NCI-H1436 treated with DMSO at 0.1 percent for 48 hours (cell line): ENCODE data around the gene INVS.
"Not testable (repeated sequence)": the region's sequence is repeated elsewhere in the genome, so short reads cannot be mapped to it uniquely, and the experiment has no call there.

Source experiments
- DNase-seq: peaks from one replicate; lab custom pipeline; 2025; lab: John Stamatoyannopoulos, UW

The INVS gene, protein sequence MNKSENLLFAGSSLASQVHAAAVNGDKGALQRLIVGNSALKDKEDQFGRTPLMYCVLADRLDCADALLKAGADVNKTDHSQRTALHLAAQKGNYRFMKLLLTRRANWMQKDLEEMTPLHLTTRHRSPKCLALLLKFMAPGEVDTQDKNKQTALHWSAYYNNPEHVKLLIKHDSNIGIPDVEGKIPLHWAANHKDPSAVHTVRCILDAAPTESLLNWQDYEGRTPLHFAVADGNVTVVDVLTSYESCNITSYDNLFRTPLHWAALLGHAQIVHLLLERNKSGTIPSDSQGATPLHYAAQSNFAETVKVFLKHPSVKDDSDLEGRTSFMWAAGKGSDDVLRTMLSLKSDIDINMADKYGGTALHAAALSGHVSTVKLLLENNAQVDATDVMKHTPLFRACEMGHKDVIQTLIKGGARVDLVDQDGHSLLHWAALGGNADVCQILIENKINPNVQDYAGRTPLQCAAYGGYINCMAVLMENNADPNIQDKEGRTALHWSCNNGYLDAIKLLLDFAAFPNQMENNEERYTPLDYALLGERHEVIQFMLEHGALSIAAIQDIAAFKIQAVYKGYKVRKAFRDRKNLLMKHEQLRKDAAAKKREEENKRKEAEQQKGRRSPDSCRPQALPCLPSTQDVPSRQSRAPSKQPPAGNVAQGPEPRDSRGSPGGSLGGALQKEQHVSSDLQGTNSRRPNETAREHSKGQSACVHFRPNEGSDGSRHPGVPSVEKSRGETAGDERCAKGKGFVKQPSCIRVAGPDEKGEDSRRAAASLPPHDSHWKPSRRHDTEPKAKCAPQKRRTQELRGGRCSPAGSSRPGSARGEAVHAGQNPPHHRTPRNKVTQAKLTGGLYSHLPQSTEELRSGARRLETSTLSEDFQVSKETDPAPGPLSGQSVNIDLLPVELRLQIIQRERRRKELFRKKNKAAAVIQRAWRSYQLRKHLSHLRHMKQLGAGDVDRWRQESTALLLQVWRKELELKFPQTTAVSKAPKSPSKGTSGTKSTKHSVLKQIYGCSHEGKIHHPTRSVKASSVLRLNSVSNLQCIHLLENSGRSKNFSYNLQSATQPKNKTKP

DNA sequence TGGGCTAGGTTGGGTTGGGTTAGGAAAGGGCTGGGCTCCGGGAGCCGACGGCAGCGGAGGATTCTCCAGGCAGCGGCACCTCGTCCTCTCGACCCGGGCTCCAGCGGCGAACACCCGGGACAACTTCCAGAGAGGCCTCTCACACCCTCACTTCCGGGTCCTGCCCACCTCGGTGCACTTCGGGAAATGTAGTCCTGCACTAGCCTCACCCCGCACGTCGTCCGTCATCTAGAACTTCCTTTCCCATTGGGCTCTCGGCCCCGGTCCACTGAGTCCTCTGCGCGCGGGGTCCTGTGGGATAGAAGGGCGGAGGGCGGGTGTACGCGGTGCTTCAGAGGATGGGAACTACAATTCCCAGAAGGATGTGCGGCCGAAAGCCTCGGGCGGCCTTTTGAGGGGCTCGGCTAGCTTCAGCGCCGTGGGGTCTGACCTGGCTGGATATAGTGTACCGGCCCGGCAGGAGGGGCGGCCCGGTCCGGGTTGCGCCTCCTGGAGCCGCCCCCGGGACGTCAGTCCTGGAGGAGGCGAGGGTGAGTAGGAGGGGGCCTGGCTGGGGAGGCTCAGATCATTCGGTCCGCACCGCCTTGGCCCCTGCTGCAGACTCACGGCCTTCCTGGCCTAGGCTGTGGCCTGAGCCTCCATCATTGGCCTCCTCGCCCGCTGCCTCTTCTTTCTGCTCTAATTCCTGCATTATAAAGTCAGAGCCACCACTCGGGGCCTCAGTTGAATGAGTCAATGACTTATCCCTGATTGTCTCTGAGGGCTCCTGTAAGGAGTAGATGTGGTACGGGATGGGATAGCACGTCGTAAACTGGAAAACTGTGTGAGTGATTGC lies at the start of gene INVS, which contains the start of gene ERP44:
Gene INVS, plus strand, starts transcription at position 357 of the 835 bp plus-strand sequence. CDS start 5,279 bp downstream, outside the sequence.
Gene ERP44, minus strand, starts transcription at position 114 of the 835 bp plus-strand sequence. CDS start 160 bp downstream, outside the sequence.
- DNase-seq = peak; percentile 96

DNA sequence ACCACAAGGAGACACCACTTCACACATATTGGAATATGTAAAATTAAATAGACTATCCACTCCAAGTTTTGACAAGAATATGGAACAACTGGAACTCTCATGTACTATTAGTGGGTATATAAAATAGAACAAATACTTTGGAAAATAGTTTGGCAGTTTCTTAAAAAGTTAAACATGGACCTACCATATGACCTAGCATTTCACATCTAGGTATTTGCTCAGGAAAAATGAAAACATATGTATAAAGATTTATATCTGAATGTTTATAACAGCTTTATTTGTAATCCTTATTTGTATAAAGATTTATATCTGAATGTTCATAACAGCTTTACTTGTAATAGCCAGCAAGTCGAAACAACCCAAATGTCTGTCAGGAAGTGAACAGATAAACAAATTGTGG lies 49.5 kb upstream of the INVS start:
- DNase-seq = no peak

DNA sequence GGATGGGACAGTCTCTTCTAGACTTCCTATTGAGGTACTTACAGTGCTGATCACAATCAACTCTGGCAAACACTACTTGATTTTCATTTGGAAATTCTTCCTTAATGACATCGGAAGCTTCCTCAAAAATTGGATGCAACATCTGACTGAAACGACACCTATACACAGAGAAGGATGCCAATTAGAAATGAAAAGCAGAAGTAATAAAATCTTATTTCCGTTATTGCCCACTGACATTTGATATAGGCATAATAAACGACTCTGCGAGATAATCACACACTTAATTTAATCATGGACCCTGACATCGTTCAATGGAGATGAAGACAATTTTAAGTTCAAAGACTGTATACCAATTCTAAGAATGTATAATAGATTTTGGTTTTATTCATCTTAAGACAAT lies 46.7 kb upstream of the INVS start:
- no peak for DNase-seq

DNA sequence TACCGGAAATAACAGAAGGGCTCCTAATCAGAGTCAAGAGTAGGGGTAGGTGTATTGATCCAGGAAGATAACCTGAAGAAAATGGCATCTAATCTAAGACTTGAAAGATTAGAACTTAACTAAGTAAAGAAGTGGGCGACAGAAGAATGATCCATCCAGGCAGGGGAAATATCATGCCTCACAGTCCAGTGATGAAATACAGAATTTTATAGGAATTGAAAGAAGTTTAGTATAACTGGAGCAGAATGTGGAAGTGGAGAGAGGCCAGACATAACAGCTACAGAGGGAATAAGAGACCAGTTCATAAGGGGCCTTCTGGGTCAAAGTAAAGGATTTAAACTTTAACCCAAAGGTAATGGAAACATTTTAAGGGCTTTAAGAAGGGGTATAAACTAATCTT lies 42.5 kb upstream of the INVS start:
- no peak for DNase-seq

DNA sequence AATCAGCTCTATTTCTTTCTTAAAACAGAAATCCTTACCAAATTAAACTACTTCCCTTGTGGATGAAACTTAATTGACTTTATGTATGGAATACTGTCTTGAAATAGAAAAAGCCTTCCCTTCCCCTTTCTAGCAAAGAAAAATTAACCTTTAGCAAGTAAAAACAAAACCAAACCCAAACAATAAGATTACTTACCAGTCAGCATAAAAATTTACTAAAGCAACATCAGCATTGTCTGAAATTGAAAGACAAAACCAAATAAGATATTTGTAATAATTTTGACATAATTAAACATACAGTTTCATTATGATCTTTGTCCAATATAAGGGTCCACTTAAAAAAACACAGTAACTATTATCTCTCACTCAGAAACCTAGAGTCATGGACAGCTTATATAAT lies 41.4 kb upstream of the INVS start:
- DNase-seq = no peak

DNA sequence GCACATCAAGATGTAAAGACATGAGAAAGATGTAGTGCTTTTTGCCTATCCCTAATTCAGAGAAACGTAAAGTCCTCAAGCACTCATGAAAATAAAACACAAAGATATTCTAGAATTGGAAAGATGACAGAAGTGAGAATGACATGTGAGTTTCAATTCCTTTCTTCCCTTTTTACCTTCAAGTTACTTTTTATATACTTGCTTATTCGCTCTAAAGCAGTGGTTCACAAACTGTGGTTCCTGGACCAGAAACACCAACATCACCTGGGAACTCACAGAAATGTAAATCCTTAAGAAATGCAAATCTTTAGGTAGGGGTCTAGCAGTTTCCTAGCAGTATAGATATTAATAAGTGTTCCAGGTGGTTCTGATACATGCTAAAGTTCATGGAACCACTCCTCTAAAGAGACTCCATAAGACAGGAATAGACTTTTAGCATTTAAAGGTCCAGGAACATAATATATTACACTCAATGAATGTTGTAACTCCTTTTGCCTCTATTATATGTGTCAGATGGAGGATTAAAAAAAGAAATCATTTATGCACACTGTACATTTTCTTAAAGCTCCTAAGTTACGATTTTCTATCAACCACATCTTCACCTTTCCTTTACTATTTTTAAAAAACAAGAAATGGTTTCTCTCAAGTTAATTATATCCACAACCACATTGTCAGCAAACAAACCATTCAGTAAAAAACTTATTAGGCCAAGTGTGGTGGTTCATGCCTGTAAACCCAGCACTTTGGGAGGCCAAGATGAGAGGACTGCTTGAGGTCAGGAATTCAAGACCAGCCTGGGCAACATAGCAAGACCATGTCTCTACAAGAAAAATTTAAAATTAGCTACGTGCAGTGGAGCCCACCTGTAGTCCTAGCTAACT lies 40.1 kb upstream of the INVS start:
- DNase-seq = no peak

DNA sequence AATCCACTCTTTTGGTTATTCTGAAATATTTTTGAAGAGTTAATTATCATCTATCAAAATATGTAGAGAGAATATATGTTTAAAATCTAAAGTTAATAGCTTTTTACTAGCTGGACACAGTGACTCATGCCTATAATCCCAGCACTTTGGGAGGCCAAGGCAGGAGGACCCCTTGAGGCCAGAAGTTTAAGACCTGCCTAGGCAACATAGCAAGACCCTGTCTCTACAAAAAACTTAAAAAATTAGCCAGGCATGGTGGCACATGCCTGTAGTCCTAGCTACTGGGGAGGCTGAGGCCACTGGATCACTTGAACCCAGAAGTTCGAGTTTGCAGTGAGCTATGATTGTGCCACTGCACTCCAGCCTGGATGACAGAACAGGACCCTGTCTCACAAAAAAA lies 36.4 kb upstream of the INVS start:
- DNase-seq = not testable (repeated sequence)

DNA sequence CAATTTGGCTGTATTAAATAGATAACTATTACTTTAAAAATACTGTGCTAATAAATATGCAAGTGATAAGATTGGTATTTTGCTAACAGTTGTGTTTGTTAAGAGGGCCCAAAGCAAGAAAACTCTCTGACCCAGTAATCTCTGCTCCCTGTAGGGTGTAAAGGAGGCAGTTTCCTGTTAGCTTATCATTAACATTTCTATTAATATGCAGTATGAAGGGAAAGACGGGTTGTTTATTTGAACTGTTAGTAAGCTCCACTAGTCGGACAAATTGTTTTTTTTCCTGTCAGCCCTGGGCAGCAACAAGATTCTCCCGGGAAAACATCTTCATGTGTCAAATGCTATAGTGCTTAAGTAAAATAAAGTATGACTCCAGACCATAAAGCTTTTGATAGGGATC lies 35.9 kb upstream of the INVS start:
- DNase-seq = no peak

DNA sequence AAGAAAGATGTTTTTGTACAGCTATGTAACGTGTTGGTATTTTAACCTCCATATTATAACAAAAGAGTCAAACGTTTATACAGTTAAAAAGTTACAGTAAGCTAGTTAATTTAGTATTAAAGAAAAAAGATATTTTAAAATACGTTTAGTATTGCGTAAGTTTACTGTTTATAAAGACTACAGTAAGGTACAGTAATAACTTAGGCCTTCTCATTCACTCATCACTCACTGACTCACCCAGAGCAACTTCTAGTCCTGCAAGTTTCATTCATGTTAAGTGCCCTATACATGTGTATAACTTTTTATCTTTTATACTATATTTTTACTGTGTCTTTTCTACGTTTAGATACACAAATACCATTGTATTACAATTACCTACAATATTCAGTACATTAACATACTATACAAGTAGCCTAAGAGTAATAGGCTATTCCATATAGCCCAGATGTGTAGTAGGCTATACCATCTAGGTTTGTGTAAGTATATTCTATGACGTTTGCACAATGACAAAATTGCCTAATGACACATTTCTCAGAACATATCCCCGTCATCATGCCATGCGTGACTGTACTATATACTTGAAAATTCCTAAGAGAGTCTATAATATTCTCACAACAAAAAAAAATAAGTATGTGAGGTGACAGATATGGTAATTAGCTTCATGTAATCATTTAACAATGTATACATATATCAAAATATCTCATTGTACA lies 34.0 kb upstream of the INVS start:
- no peak for DNase-seq

DNA sequence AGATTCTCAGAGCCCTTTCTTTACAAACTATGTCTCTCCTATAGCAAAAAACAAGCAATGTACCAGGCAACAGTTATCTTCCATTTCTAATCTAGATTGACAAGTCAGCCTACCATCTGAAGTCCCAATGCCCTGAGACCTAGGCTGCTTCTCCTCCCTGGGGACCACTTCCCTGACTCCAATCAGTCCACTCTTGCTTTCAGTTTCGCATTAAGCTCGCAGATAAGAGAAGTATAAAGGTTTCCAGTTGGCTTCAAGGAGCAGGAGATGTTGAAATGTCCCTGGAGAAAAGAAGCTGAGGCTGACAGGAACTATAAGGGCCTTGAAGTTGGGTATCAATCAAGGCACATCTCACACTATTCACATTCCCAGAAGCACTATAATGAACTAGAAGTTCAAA lies 32.5 kb upstream of the INVS start:
- DNase-seq = no peak

DNA sequence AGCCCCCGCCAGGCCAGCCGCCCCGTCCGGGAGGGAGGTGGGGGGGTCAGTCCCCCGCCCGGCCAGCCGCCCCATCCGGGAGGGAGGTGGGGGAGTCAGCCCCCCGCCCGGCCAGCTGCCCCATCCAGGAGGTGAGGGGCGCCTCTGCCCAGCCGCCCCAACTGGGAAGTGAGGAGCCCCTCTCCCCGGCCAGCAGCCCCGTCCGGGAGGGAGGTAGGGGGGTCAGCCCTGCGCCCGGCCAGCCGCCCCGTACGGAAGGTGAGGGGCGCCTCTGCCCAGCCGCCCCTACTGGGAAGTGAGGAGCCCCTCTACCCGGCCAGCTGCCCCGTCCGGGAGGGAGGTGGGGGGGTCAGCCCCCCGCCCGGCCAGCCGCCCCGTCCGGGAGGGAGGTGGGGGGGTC lies 31.1 kb upstream of the INVS start:
- DNase-seq = not testable (repeated sequence)

DNA sequence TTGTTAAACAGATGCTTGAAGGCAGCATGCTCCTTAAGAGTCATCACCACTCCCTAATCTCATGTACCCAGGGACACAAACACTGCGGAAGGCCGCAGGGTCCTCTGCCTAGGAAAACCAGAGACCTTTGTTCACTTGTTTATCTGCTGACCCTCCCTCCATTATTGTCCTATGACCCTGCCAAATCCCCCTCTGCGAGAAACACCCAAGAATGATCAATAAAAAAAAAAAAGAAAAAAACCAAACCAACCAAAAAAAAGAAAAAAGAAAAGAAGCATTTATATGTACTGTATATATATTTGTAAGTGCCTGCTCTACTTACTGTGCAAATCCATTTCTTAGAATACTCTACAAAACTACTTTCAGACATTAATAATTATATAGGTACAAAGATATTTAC lies 30.0 kb upstream of the INVS start:
- DNase-seq = not testable (repeated sequence)

DNA sequence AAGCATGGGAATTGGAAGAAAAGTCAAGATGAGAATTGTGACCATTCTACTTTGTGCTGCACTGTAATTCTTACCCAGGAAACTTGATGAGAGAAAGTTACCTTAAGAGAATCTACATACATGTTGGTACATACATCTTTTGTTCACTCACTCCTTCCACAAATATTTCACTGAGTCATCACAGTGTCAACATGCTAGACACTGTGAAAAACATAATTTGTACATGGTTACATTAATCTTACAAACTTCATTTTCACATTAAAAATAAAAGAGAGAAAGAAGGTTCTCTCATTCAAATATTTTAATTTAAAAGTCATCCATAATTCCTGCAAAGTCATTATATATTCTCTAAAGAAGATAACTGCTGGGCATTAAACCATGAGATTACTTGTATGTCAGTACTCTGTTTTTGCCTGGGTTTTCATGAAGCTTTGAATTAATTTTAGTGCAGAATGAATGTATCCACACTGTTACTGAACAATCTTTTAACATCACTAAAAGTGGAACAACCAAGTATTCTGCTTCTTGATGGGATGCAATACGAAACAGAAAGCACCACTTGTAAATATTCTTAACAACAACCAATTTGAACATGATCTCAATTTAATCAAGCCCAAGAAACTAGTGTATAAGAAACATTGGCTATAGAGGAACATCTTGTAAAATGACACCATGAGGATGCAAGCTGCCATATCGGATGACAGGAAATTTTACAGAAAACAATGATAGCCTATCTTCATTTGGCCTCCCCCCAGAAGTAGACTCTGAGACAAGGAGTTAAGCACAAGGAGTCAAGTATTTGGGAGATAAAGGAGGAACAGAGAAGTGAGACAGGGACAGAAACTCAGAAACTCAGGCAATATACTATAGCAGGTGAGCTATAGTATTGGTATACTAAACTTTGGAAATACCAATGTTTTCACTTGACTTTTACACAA lies 28.7 kb upstream of the INVS start:
- no peak for DNase-seq

DNA sequence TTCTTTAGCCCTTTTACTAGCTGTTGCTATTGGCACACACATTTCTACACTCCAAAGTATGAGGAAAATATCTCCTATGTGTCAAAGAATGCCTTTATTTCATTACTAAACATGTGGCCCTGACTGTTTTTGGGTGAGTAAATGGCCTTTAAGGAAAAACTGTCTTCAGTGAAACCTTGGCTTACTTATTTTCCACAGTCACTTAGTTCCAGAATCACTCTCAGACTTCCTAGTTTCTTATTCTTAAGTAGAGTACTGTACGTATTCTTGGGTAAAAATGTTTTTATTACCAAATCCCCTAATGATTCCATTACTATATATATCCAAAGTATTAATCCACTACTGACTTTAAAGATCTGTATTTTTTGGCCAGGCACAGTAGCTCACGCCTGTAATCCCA lies 27.8 kb upstream of the INVS start:
- no peak for DNase-seq

DNA sequence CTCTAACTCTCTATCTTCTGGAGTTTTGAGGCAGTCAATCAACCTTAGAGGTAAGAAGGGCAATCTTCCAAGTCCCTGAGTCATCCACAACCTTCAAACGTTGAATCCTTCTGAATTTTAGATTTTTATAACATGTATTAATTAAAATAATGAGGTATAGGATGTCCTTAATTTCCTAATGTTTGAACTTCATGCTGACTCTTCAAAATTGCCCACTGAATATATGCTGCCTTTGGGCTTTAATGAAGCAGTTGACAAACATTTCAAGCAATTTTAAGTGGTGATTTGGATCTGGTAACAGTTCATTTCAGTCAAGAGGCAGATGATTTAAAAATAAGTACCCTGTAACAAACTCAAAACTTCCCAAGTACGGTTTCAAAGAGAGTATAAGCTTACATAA lies 26.2 kb upstream of the INVS start:
- no peak for DNase-seq

DNA sequence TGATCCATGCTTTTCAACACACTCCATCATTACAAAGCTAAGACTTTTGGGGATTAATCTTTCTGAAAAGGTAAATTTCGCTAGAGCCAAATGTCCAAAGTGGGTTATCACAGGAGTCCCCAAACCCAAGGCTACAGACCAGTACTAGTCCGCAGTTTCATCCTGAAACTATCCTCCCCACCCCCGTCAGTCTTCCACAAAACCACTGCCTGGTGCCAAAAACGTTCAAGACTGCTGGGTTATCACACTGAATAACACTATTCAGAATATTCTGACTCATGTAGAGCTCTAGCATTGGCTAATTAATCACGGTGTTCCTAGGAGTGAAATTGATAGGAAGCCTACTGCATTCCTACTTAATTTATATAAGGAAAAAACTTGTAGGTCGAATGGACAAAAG lies 24.9 kb upstream of the INVS start:
- no peak for DNase-seq

DNA sequence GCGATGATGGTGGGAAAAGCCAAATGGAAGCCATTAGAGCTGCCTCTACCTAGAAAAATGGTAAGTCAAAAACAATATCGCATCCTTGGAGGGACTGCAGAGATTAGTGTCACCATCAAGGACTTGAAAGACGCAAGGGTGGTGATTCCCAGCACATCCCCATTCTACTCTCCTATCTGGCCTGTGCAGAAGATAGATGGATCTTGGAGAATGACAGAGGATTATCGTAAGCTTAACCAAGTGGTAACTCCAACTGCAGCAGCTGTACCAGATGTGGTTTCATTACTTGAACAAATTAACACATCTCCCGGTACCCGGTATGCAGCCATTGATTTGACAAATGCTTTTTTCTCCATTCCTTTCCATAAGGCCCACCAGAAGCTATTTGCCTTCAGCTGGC lies 24.1 kb upstream of the INVS start:
- DNase-seq = no peak

DNA sequence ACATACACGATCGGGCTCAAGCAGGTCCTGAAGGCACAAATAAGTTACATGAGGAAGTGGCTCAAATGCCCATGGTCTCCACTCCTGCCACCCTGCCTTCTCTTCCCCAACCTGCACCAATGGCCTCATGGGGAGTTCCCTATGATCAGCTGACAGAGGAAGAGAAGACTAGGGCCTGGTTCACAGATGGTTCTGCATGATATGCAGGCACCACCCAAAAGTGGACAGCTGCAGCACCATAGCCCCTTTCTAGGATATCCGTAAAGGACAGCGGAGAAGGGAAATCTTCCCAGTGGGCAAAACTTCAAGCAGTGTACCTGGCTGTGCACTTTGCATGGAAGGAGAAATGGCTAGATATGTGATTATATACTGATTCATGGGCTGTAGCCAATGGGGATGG lies 22.8 kb upstream of the INVS start:
- not testable (repeated sequence) for DNase-seq

DNA sequence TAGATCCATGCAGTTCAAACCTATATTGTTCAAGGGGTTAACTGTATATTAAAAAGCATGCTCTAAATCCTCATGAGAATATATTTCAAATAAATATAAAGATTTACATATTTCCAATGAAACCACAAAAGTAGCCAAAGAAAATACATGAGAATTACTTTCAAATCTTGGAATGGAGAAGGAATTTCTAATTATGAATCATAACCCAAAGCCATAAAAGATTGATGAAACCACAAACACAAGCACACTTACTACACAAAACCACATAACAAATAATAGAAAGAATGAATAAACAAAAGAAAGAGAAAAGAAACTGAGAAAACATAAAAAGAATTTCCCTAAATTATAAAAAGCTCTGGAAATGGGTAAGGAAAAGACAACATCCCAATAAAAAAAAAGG lies 16.3 kb upstream of the INVS start:
- no peak for DNase-seq
